Fibroblast of skin of scalp (primary cell): ENCODE results near the gene KRI1.
"Not testable (repeated sequence)": the region's sequence is repeated elsewhere in the genome, so short reads cannot be mapped to it uniquely, and the experiment has no call there.

Experiments
- DNase-seq: peaks from one replicate; pipeline ENCODE4 v3.0.0-alpha.2; 2013

Gene KRI1

DNA sequence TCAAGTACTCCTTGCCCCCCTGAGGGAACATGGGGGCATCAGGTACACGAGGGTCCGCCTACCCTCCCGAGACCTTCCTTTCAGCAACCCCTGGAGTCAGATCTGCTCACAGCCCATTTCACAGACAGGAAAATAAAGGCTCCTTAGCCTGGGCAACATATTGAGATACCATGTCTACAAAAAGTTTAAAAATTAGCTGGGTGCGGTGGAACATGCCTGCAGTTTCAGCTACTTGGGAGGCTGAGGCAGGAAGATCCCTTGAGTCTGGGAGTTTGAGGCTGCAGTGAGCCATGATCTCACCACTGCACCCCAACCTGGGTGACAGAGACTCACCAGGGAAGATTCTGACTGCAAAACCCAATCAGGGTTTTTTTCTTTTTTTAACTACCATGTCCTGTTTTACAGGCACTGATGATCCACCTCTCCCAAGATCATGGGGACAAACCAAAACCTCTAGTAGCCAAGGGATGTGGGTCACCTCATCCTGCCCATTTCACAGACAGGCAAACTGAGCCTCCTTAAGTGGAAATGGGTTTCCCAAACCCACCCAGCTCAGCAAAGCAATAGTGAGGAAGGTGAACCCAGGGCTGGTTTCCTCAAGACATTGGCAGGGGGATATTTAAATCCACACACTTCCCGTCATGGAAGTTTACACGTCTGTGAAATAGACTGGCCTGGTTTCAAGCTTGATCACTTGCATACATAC lies 9.4 kb upstream of the KRI1 start:
- DNase-seq, result no peak

DNA sequence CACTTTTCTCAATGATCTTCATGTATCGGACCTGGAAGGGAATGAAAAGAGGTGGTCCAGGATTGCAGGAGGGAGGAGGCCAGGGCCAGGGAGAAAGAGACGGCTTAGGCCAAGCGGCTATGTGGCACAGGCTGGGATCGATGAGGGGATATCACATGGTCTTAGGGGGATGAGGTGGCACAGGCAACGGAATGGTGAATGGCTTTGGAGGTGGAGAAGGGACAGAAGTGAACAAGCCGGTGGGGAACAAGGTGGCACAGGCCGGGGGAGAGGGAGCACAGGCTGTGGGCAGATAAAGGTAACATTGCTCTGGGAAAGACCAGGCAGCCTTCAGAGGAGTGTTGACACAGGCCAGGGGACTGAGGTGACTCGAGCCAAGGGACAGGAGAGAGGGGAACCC lies 8.7 kb upstream of the KRI1 start:
- no peak for DNase-seq

DNA sequence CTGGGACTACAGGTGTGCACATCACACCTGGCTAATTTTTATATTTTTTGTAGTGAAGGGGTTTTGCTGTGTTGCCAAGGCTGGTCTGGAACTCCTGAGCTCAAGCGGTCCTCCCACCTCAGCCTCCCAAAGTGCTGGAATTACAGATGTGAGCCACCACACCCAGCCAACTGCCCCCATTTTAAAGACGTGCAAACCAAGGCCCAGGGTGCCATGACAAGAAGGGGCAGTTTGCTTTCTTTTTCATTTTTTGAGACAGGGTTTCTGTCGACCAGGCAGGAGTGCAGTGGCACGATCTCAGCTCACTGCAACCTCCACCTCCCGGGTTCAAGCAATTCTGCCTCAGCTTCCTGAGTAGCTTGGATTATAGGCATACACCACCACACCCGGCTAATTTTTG lies 8.0 kb upstream of the KRI1 start:
- not testable (repeated sequence) for DNase-seq

DNA sequence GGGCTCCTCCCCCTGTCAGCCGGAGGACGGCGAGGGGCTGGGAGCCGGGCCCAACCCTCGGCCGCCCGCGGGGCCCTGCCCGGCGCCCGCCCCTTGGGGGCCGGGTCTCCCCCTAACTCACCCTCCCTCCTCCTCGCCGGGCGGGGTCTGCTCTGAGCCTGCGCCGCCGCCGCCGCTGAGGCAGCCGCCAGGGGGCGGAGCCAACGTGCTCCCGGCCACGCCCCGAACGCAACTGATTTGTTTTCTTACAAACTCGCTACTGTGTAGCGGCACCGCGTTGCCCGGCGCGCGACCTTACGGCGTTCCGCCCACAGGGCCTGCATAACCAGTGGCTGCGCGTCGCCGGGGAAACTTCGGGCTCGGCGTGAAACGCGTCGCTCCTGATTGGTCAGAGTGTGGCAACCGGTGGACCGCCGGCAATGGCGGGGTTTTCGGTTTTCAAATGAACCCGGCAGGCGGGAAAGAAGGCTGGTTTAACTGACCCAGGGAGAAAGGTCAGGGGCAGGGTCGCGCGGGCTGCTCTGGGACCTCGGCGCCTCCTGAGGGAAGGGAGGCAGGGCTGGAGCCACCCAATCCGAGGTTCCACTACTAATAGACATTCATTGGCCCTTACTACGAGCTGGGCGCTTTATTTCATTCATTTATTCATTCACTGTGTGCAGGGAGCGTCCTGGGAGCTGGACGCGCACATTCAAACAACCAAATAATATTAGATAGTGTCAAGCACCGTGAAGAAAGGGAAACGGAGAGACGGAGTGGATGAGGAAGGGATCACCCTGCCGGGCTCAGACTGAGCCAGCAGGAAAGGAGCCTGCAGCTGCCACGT lies 3.2 kb upstream of the KRI1 start, which contains the start of gene CDKN2D:
Gene CDKN2D, minus strand, starts transcription at position 154 of the 826 bp plus-strand sequence. CDS start 326 bp downstream, outside the sequence.
- DNase-seq, result peak; percentile 99

DNA sequence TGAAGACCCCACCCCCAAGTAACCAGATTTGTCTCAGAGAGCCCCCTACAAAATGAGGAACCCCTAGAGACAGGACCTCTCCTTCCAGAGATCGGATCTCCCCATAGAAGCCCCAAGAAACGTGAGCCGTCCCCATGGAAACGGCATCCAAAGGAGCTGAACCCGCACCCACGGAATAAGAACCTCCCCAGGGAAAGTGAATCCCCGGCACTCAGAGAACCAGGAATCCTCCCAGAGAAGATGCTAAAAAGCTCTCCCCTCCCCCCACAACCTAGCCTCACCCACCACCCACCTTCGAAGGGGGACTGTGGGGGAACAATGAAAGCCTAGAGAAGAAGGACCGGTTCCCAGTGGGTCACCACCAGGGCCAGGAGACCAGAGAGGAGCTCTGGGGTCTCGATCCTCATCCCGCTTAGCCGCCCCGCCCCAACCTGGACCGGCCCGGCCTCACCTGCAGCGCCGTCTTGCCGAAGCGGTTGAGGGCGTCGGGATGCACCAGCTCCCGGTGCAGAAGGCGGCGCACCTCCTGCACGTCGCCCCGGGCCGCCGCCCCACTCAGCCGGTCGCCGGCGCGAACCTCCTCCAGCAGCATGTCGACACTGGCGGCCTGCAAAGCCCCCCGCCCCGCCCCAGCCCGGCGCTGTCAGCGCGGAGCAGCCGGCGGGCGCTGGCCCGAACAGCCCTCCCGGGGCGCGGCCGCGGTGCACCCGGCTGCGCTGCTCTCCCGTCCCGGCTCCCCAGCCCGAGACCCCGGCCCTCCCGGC lies 2.4 kb upstream of the KRI1 start:
- no peak for DNase-seq

DNA sequence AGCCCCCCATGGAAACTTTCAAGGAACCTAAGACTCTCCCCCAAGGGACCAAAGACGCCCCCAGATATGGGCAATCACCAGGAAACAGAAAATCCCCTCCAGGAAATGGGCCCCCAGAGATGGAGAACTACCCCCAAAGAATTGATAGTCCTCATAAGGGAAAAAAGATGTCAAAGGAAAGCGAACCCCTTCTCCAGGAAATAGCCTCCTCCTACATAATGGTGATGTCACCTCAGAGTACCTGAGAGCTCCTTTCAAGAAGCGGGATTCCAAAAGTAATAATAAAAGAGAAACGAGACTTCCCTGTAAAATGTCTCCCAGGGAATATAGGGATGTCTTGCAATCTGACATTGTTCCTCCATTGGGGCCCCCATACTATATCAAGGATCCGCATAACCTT lies 1.8 kb upstream of the KRI1 start:
- no peak for DNase-seq

DNA sequence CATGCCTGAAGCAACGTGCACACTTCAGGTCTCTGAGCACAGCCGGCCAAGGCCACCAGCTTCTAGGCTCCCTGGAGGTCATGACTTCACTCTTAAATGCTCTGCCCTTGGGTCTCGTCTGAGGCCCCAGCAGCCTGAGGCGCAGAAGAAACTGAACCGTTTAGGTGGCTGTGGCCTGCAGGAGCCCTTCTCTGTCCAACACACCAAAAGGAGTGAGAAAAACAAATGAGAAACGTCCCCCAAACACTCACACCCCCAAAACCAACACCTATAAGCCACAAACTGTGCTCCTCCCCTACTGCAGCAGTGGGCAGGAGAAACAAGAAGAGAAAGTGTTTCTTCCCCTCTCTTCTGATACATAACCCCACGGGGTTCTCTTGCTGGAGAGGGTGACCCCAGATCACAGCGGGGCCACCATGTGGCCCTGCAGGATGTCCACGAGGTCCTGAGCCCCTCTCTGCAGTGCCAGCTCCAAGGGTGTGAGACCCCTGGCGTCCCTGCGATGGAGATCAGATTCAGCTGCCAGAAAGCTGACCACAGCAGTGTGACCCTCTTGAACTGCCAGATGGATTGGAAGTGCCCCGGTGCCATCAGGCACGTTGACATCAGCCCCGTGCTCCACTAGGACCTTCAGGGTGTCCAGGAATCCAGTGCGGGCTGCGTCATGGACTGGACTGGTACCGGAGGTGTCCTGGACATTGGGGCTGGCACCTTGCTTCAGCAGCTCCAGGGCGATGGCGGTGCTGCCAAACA lies 1.0 kb upstream of the KRI1 start:
- no peak for DNase-seq

DNA sequence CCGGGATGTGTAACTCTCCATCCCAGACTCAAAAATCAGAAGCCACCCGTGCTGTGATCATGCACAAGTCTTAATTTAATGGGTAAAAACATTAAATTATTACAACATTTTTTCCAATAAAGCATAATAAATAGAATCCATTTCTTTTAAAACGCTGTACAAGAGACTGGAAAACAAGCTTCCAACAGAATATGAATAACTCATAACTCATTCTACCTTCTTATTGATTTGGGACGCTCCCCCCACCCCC lies 523 bp upstream of the KRI1 start:
- no peak for DNase-seq

DNA sequence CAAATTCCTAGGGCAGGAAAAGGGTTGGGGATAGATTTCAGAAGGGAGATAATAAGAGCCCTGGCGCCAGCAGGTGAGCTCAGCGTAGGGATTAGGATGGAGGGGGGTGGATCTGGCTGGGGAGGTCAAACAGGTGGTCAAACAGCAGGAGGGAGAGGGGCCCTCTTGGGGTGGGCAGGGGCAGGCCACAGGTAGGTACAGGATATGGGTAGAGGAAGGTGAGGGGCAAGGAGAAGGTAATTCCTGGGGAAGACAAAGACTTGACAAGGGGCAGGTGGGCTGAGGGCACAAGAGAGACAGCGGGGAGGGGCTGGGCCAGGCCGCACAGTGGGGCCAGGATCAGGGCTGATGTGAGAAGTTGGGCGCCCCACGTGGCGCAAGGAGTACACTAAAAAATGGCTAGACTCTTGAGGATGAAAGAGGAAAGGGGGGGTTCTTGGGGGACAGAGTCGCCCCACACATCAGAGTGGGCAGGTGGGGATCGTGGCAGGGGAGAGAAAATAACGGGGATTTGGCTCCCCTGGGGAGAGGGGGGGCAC lies 713 bp downstream of the KRI1 start:
- DNase-seq, result peak; percentile 56

DNA sequence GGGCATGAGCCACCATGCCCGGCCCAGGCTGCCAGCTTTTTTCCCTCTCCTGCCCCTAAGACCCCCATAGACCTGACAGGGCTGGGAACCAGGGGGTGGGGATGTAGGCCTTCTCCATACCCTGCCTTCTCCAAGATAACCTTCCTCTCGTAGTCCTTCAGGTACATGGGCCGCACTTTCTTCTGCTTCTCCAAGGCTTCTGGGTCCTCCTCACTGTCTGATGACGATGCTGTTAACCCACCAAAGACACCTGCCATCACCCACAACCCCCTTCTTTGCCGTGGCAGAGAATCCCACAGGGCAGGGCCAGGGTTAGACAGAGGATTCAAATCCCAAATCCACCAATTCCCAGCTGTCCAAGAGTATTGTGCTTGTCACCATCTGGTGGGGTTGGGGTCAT lies 3.2 kb downstream of the KRI1 start:
- no peak for DNase-seq

DNA sequence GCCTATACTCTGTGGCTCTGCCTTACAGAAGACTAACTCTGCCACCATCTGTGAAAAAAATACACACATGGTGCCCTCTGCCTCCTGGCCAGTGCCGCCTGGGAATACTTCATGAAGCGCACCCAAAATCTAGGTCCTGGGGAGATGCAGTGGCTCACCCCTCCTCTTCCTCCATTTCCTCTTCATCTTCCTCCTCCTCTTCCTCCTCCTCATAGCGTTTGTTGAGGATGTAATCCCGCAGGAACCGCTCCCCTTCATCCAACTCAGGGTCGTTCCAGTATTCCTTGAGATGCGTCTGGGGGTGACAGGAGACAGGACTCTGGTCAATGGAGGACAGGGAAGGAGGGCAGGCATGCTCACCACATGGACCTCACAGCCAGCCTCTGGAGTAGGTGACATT lies 5.7 kb downstream of the KRI1 start:
- DNase-seq, result no peak

DNA sequence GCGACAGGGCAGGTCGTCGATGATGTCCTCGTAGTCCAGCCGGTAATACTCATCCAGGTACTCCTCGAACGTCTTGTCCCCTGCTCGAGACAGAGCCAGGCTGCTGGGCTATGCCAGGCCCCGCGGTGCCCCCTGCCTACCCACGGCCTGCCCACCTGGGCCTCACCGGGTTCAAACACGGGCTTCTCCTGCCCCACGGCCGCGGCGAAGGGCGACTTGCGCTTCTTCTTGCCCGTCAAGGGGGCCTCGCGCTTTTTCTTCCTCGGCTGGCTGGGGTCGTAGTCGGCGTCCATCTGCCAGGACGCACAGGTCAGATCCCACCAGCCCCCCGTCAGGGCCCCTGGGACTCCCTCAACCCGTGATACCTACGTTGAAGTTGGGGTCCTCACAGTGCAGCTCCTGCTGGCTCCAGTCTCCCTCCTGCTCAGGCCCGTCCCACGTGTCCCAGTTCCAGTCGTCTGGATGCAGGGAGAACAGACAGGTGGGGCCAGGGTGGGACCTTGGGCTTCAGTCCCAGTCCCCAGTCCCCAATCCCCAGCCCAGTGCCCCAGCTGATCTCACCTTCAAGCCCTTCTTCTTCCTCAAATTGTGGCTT lies 8.1 kb downstream of the KRI1 start:
- DNase-seq, result no peak

DNA sequence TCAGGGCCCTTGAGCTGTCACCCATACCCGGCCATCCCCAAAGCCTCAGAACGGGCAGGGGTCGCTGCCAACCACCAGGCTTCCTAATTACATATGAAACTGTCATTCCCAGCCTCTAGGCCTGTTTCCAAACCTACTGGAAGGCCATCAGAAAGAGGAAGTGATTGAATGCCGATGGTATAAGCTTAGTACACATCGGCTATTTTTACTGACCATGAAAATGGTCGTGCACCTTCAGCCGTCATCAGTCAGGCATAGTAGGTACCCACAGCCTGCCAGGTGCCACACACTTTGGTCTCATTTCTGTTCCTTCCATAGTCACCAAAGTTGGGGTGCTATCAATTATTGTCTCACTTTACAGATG lies 10.2 kb downstream of the KRI1 start:
- no peak for DNase-seq

DNA sequence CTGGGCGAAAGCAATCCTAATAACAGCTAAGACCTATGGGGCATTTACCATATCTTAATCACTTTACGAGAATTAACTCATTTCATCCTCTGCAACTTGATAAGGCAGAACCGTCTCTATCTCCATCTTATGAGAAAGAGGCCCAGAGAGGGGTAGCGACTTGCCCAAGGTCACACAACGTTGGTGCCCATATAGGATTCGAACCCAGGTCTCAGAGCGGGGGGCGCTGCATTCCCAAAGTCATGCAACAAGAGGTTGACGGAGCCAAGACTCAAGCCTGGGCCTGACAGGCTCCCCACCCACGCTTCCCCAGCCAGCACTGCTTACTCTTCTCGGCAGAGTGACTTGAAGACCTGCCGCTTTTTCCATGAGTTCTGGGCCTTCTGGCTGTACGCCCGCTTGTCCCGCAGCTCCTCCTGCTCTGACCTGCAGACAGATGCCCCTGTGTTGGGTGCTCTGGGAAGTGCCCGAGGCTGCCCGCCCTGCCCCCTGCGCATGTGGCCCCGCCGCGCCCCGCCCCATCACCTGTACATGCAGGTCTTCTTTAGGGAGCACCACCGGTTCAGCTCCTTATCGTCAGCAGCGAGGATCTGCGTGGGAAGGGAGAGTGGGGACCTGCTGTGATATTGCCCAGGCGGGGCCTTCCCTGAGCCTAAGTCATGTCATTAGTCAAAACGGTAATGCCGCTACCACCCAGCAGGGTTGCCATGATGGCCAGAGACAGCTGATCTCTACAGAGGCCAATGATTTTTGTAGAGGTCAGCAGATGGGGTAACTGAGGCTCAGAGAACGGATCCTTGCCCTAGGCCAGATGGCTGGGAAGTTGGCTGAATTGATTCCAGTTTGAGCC lies 10.8 kb downstream of the KRI1 start:
- no peak for DNase-seq

DNA sequence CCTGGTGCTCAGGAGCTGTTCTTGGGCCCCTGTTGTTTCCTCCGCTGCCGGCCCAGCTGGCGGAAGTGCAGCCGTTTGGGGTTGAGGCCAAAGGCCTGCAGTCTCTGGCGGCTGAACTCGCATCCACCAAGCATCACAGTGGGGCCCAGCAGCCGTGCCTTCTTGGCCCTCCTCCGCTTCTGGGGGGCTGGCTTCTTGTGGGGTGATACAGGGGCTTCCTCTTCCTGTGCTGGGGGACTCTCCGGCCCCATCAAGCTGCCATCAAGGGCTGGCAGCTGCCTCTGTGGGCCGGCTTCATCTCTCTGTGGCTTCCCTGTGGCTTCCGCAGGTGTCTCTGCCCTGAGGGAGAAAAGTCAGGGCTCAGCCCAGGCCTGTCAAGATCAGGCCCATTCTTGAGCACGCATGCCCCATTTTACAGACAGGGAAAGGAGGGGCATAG lies 11.8 kb downstream of the KRI1 start:
- DNase-seq, result no peak

DNA sequence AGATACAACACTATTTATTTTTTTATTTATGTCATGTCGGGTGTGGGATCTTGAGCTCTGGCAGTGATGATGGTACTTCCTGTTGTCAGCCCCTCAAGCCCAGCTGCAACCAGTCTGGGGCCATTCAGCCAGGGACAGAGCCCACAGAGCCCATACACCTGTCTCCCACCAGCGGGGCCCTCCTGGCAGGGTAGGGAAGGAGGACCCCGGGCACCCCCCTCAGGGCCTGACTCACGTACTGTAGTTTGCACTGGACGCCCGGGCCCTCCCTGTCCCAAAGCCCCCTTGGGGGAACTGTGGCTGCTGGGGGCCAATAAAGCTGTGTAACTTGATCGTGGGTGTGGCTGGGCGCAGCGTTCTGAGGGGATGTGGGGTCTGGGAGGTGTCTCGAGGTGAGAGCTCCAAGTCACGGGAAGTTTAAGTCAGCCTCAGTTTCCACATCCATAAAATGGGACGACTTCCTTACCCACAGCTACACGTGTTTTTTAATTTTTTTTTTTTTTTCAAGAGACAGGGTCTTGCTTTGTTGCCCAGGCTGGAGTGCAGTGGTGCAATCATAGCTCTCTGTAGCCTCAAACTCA lies 12.6 kb downstream of the KRI1 start:
- DNase-seq, result no peak

DNA sequence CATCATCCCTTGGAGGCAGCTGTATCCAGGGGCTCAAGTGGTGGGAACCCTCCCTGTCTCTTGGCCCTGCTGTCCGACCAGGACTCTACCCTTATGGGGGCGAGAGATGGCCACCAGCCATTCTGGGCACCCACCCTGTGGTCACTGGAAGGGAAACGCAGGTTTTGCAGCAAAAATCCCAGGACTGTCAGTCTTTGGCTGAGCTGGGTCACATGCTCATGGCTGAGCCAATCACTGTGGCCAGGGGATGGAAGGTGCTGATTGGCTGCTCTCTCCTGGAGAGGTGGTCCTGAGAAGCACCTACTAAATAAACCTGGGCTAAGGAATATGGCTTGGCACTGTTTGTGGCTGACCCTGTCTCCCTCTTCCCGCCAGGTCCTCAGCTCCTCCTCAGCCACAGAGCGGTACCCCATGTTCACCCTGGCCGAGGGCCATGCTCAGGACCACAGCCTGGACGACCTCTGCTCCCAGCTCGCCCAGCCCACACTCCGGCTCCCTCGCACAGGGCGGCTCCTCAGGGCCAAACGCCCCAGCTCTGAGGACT lies 13.2 kb downstream of the KRI1 start:
- no peak for DNase-seq

DNA sequence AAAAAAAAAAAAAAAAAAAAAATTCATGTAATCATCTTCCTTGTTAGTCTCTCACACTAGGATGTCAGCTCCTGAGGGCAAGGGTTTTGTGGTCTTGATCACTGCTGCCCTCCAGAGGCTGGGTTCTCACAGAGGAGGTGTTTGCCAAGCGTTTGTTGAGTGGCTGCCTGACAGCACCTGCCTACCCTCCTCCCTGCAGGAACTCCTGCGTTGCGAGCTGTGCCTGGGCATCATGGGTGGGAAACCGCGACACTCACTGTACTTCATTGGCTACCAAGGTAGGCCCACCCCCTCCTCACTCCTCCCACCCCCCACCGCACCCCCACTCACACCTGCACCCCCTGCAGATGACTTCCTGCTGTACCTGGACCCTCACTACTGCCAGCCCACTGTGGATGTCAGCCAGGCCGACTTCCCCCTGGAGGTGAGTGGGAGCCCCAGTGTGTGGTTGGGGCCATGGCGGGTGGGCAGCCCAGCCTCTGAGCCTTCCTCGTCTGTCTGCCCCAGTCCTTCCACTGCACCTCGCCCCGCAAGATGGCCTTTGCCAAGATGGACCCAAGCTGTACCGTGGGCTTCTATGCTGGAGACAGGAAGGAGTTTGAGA lies 14.0 kb downstream of the KRI1 start:
- peak; percentile 35 for DNase-seq

DNA sequence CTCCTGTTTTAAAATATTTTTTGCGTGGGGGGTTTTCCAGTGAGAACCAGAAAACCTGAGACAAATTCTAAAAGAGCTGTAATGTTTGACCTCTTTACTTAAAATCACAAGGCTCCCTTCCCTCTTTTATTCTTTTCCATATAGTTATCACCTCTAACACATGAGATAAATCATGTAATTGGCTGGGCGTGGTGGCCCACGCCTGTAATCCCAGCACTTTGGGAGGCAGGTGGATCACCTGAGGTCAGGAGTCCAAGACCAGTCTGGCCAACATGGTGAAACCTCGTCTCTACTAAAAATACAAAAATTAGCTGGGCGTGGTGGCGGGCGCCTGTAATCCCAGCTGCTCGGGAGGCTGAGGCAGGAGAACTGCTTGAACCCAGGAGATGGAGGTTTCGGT lies 14.8 kb downstream of the KRI1 start:
- DNase-seq, result not testable (repeated sequence)

DNA sequence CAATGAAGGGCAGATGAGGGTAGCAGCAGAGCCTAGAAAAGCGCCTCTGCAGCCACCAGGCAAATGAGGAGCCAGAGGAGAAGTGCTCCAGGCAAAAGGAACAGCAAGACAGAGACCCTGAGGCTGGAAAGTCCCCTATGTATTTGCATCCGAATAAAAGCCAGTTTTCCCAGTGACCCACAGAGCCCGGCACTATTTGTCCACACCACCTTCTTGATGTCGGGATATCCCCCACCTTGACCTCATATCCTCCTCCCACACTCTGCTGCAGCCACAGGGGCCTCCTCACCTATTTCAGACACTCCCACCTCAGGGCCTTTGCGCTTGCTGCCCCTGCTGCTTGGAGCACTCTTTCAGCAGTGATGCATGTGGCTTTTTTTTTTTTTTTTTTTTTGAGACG lies 15.5 kb downstream of the KRI1 start:
- DNase-seq, result no peak
